Neuronal stem cell (in vitro differentiated cells): ENCODE results near the gene KARS1.

Source experiments
- DNase-seq: peaks from one replicate; pipeline ENCODE4 v3.0.0-alpha.2; 2013; ENCODE audit warnings: low spot score
- H2AFZ ChIP-seq: one replicate; pipeline ENCODE4 v1.6.1; 2013; ENCODE audit warnings: mild to moderate bottlenecking, low read length, inconsistent platforms
- H2AK5ac ChIP-seq: 2 replicates; pipeline ENCODE4 v1.6.1; 2013; ENCODE audit warnings: low read depth, mild to moderate bottlenecking, inconsistent platforms, low read length, moderate library complexity, mixed read lengths
- H2BK120ac ChIP-seq: 2 replicates; pipeline ENCODE4 v1.6.1; 2013; ENCODE audit warnings: low read depth, mild to moderate bottlenecking, inconsistent platforms, low read length, moderate library complexity, mixed read lengths
- H2BK12ac ChIP-seq: one replicate; pipeline ENCODE4 v1.6.1; 2013; ENCODE audit warnings: low read length, inconsistent platforms
- H2BK15ac ChIP-seq: 2 replicates; pipeline ENCODE4 v1.6.1; 2013; ENCODE audit warnings: mild to moderate bottlenecking, low read length, inconsistent platforms, mixed read lengths
- H2BK5ac ChIP-seq: one replicate; pipeline ENCODE4 v1.6.1; 2013; ENCODE audit warnings: inconsistent platforms, mild to moderate bottlenecking, low read length, moderate library complexity
- H3K14ac ChIP-seq: one replicate; pipeline ENCODE4 v1.6.1; 2013; ENCODE audit warnings: low read length, inconsistent platforms
- H3K18ac ChIP-seq: 2 replicates; pipeline ENCODE4 v1.6.1; 2013; ENCODE audit warnings: low read length, inconsistent platforms
- H3K23ac ChIP-seq: 2 replicates; pipeline ENCODE4 v1.6.1; 2013; ENCODE audit warnings: low read depth, mild to moderate bottlenecking, mixed read lengths, low read length, inconsistent platforms; ENCODE audit not compliant: poor library complexity
- H3K27ac ChIP-seq: replicated peaks from 3 replicates; pipeline ENCODE4 v1.5.1; 2013; ENCODE audit warnings: low read length, inconsistent platforms
- H3K27me3 ChIP-seq, 3 experiments: 2 replicates each; pipeline ENCODE4 v1.6.1; 2013; ENCODE audit warnings: low read length in 3 of 3, mild to moderate bottlenecking in 2 of 3, inconsistent platforms in 1 of 3, low read depth in 1 of 3, mixed read lengths in 1 of 3, moderate library complexity in 1 of 3; ENCODE audit not compliant: control insufficient read depth in 3 of 3, insufficient read depth in 3 of 3
- H3K36me3 ChIP-seq, 2 donors: replicated peaks in 1 of 2; 2 replicates each; pipeline ENCODE4 v1.6.1; 2013; ENCODE audit warnings: low read length in 2 of 2; ENCODE audit not compliant: control insufficient read depth in 2 of 2, insufficient read depth in 2 of 2
- H3K4ac ChIP-seq: 2 replicates; pipeline ENCODE4 v1.6.1; 2013; ENCODE audit warnings: inconsistent platforms, mild to moderate bottlenecking, low read length, moderate library complexity
- H3K4me1 ChIP-seq, 2 donors: 1 replicate in 1 of 2; 2 replicates in 1 of 2; pipeline ENCODE4 v1.6.1; 2013; ENCODE audit warnings: low read length in 2 of 2, low read depth in 1 of 2; ENCODE audit not compliant: control insufficient read depth in 2 of 2, insufficient read depth in 1 of 2
- H3K4me2 ChIP-seq: one replicate; pipeline ENCODE4 v1.6.1; 2013; ENCODE audit warnings: mild to moderate bottlenecking, low read length, inconsistent platforms; ENCODE audit not compliant: insufficient read depth, poor library complexity, severe bottlenecking
- H3K4me3 ChIP-seq, 2 donors: 2 replicates each; pipeline ENCODE4 v1.5.1; 2013; ENCODE audit warnings: low read length in 2 of 2, mild to moderate bottlenecking in 2 of 2, inconsistent platforms in 1 of 2, moderate library complexity in 1 of 2
- H3K79me1 ChIP-seq: one replicate; pipeline ENCODE4 v1.6.1; 2013; ENCODE audit warnings: low read depth, mild to moderate bottlenecking, inconsistent platforms, low read length, moderate library complexity
- H3K9ac ChIP-seq: one replicate; pipeline ENCODE4 v1.6.1; 2013; ENCODE audit warnings: mild to moderate bottlenecking, low read depth, low read length, inconsistent platforms; ENCODE audit not compliant: poor library complexity
- H3K9me3 ChIP-seq, 2 donors: replicated peaks in 1 of 2; 2 replicates each; pipeline versions ENCODE3 to v1.6.1; 2013; ENCODE audit warnings: low read length in 2 of 2, mild to moderate bottlenecking in 2 of 2, inconsistent platforms in 1 of 2, low read depth in 1 of 2, mixed read lengths in 1 of 2, moderate library complexity in 1 of 2; ENCODE audit not compliant: control insufficient read depth in 2 of 2, insufficient read depth in 1 of 2
- H4K8ac ChIP-seq: one replicate; pipeline ENCODE4 v1.6.1; 2013; ENCODE audit warnings: low read depth, mild to moderate bottlenecking, inconsistent platforms, low read length, moderate library complexity
- H4K91ac ChIP-seq: one replicate; pipeline ENCODE4 v1.6.1; 2013; ENCODE audit warnings: low read length, low read depth, mild to moderate bottlenecking, inconsistent platforms; ENCODE audit not compliant: poor library complexity
- WGBS, 2 donors: extraction: QIAGEN DNeasy Blood & Tissue Kit; methylation state at CpG; one replicate each; pipeline ENCODE4 v1.1.7; 2013; ENCODE audit warnings: missing lambda C conversion rate in 2 of 2, mixed read lengths in 1 of 2; ENCODE audit not compliant: insufficient read length in 2 of 2, insufficient replicate concordance in 1 of 2; ENCODE audit errors: extremely low coverage in 2 of 2; 5-methylcytosine and 5-hydroxymethylcytosine counted together

Gene KARS1

DNA sequence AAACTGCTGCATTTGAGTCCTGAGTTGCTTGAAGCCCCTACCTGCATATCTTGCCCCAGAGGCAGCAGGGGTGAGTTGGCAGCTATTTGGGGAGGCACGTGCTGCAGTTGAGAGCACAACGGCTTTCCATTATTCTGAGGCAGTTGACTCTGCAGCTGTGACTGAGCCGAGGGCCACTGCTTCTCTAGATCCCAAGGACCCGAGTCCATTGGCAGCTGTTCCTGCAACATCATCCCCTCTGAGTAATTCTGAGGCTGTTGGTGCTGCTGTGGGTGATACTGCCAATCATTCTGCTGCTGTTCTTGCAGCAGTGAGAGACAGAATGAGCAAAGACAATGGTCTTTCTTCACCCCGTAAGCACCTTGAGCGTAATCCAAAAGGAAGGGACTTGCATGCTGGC is 12.9 kb upstream of the KARS1 start:
- DNase-seq, result no peak
- Histone ChIP-seq H2BK120ac (no peak overlapping the region), H2AK5ac (no peak overlapping the region), H2BK15ac (no peak overlapping the region), H3K27ac (no peak overlapping the region), H3K9me3 (no peaks in the 10 kb centered on the region), H3K9ac (no peak overlapping the region), H3K18ac (no peak overlapping the region), H3K79me1 (no peaks in the 10 kb centered on the region), H2AFZ (no peak overlapping the region), H3K4me2 (no peak overlapping the region), H3K23ac (no peak overlapping the region), H4K8ac (no peak overlapping the region), H3K4me3 (no peak overlapping the region), H2BK5ac (no peak overlapping the region), H3K27me3 (no peaks in the 10 kb centered on the region), H3K36me3 (peaks cover 23 to 58% of the 10 kb centered on the region in 2 donors), H4K91ac (no peak overlapping the region), H2BK12ac (no peak overlapping the region), H3K4me1 (no peaks in the 10 kb centered on the region), H3K14ac (no peak overlapping the region), H3K4ac (no peak overlapping the region)
- WGBS, 2 donors, result no CpG with 5 or more reads among the region's 6 CpGs

DNA sequence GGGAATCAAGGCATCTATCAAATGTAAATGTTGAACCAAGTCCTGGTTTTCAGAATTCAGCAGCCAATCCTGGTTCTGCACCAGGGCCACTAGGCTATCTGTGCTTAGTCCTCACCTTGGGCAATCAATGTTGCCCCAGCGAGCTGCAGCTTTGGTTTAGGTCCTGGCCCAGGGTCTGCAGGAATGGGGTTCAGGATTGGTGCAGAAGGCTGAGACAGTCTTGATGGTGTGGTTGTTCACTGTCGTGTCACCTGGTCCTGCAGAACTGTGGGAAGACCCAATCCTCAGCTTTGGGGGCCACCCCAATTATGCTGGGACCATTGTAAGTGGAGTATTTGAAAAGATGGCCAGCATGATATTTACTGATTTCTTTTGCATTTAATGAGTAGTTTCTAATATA is 10.7 kb upstream of the KARS1 start:
- no peaks in the 10 kb centered on the region for H3K9me3 ChIP-seq
- no peak overlapping the region for H3K9ac ChIP-seq
- no peak overlapping the region for H2AK5ac ChIP-seq
- no peak overlapping the region for H3K4me3 ChIP-seq
- no peak overlapping the region for H2AFZ ChIP-seq
- H2BK120ac ChIP-seq, result no peak overlapping the region
- no peaks in the 10 kb centered on the region for H3K4me1 ChIP-seq
- no peak overlapping the region for H2BK12ac ChIP-seq
- H3K23ac ChIP-seq, result no peak overlapping the region
- no peak overlapping the region for H3K4me2 ChIP-seq
- no CpG with 5 or more reads among the region's 2 CpGs for WGBS, 2 donors
- no peak overlapping the region for H3K4ac ChIP-seq
- H3K18ac ChIP-seq, result no peak overlapping the region
- H2BK15ac ChIP-seq, result no peak overlapping the region
- H3K14ac ChIP-seq, result no peak overlapping the region
- no peaks in the 10 kb centered on the region for H3K27me3 ChIP-seq
- H2BK5ac ChIP-seq, result no peak overlapping the region
- no peak overlapping the region for H3K27ac ChIP-seq
- peaks cover 26 to 78% of the 10 kb centered on the region in 2 donors for H3K36me3 ChIP-seq
- H3K79me1 ChIP-seq, result no peaks in the 10 kb centered on the region
- no peak overlapping the region for H4K91ac ChIP-seq
- DNase-seq, result no peak
- H4K8ac ChIP-seq, result no peak overlapping the region

DNA sequence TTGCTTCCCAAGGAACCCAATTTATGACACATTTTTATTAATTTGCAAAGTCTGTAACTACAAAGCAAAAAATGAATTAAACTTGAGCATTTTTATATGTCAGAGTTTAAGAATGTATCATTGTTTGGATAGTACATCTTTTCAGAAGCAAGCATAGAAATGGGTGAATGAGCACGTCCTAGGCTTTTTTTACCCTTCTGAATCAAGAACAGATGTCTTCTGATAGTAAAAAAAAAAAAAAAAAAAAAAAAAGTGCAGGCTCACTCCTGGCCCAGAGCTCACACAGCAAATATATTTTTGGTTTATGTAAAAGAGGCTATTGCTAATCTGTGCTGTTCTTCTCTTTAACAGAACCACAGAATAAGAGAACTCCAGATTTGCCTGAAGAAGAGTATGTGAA is 6.5 kb upstream of the KARS1 start:
- no peak overlapping the region for H3K18ac ChIP-seq
- H2BK120ac ChIP-seq, result no peak overlapping the region
- H2BK5ac ChIP-seq, result no peak overlapping the region
- peaks cover 4% of the 10 kb centered on the region for H3K79me1 ChIP-seq
- H2AFZ ChIP-seq, result no peak overlapping the region
- no peak overlapping the region for H2BK15ac ChIP-seq
- no peak overlapping the region for H3K23ac ChIP-seq
- H4K91ac ChIP-seq, result no peak overlapping the region
- no peak overlapping the region for H3K14ac ChIP-seq
- no peak for DNase-seq
- H4K8ac ChIP-seq, result no peak overlapping the region
- H3K4me2 ChIP-seq, result no peak overlapping the region
- no peak overlapping the region for H3K4me3 ChIP-seq
- no peak overlapping the region for H3K27ac ChIP-seq
- peaks cover 1 to 2% of the 10 kb centered on the region in 2 donors for H3K4me1 ChIP-seq
- no CpG with 5 or more reads among the region's 1 CpG for WGBS, 2 donors
- peaks cover 20 to 78% of the 10 kb centered on the region in 2 donors for H3K36me3 ChIP-seq
- no peaks in the 10 kb centered on the region for H3K9me3 ChIP-seq
- no peak overlapping the region for H2AK5ac ChIP-seq
- H3K27me3 ChIP-seq, result no peaks in the 10 kb centered on the region
- no peak overlapping the region for H3K9ac ChIP-seq
- H3K4ac ChIP-seq, result no peak overlapping the region
- H2BK12ac ChIP-seq, result no peak overlapping the region

DNA sequence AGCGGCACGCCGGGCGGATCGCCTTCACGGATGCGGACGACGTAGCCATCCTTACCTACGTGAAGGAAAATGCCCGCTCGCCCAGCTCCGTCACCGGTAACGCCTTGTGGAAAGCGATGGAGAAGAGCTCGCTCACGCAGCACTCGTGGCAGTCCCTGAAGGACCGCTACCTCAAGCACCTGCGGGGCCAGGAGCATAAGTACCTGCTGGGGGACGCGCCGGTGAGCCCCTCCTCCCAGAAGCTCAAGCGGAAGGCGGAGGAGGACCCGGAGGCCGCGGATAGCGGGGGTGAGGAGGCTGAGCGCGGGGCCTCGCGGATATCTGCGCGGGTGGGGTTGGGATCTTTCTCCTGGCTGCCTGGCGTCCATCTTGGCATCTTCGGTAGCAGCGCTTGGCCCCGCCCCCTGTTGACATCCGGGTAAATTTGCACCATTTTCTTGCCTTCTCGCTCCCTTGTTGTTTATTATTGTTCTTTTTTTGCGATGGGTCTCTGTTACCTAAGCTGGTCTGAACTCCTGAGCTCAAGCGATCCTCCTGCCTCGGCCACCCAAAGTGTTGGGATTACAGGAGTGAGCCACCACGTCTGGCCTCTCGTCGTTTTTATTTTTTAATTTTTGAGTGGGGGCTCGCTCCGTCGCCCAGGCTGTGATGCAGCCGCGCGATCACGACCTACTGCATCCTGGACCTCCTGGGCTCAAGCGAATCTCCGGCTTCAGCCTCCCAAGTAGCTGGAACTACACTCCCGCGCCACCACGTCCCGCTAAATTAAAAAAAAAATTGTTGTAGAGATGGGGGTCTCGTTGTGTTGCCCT is 1.0 kb upstream of the KARS1 start:
- Histone ChIP-seq H3K9me3 (no peaks in the 10 kb centered on the region), H4K8ac (no peak overlapping the region), H2AK5ac (peak overlapping the region; percentile 83), H2BK12ac (peak overlapping the region; percentile 26), H3K23ac (peak overlapping the region; percentile 26), H2BK5ac (peak overlapping the region; percentile 97), H3K4me3 (peak overlapping the region; percentile 91 to 100), H3K4me2 (peak overlapping the region; percentile 93), H3K4ac (no peak overlapping the region), H3K36me3 (peaks cover 0 to 52% of the 10 kb centered on the region in 2 donors), H3K4me1 (peaks cover 5 to 6% of the 10 kb centered on the region in 2 donors), H3K14ac (peak overlapping the region; percentile 91), H3K27ac (peak overlapping the region; percentile 86), H3K79me1 (peaks cover 9% of the 10 kb centered on the region), H3K27me3 (no peaks in the 10 kb centered on the region), H2BK15ac (peak overlapping the region; percentile 95), H2AFZ (peak overlapping the region; percentile 86), H4K91ac (no peak overlapping the region), H3K18ac (peak overlapping the region; percentile 98), H2BK120ac (peak overlapping the region; percentile 57), H3K9ac (peak overlapping the region; percentile 98)
- DNase-seq, result peak; percentile 78
- WGBS, 2 donors, result no CpG with 5 or more reads among the region's 62 CpGs
